Stomach (tissue), 4 donors: ENCODE measurements around the gene CCL14.

ENCODE experiments used
- EP300 ChIP-seq: sonication (generic); formaldehyde crosslinking; IDR thresholded peaks from one replicate; pipeline ENCODE4 v1.6.1; 2017; ENCODE audit warnings: antibody characterized with exemption
- POLR2A ChIP-seq, 4 donors: fragments of 450-650 bp; IDR thresholded peaks; one replicate each; pipeline ENCODE4 v1.6.1; 2016; ENCODE audit warnings: antibody characterized with exemption in 4 of 4, control low read depth in 2 of 4, mild to moderate bottlenecking in 1 of 4, moderate library complexity in 1 of 4
- POLR2AphosphoS5 ChIP-seq, 3 donors: sonication (generic); formaldehyde crosslinking; IDR thresholded peaks; one replicate each; pipeline ENCODE4 v1.6.1; 2016; ENCODE audit warnings: antibody characterized with exemption in 3 of 3
- TF ChIP-seq, protein P1 (sequence below), 7 experiments: fragments of 450-650 bp in 4 of 7; fragments of 200-600 bp in 3 of 7; sonication (generic) in 3 of 7; IDR thresholded peaks; one replicate each; pipeline ENCODE4 v1.5.1; 2016 to 2019; ENCODE audit warnings: antibody characterized with exemption in 7 of 7, control low read depth in 2 of 7, mild to moderate bottlenecking in 1 of 7

DNA sequence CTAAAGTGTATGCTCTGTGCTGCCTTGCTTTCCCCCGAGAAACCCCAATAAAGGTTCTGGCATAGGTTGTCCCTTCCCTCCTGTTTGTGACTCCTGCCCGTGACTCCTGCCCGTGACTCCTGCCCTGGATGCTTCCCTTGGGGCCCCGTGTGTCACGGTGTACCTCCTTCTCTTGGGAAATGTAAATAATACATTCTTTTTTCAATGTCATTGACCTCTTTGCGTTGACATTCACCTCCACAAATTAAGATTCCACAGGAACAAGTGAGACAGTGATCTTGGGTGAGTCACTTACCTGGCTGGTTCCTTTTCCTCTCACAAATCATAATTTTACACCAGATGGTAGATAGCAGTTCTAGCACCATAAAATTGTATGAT is 14.2 kb upstream of the CCL14 start:
- TF ChIP-seq POLR2A (IDR thresholded peaks at IDR 0.05) (no peak), EP300 (no peak), POLR2AphosphoS5 (IDR thresholded peaks at IDR 0.05) (no peak)
- TF ChIP-seq, protein P1, sequence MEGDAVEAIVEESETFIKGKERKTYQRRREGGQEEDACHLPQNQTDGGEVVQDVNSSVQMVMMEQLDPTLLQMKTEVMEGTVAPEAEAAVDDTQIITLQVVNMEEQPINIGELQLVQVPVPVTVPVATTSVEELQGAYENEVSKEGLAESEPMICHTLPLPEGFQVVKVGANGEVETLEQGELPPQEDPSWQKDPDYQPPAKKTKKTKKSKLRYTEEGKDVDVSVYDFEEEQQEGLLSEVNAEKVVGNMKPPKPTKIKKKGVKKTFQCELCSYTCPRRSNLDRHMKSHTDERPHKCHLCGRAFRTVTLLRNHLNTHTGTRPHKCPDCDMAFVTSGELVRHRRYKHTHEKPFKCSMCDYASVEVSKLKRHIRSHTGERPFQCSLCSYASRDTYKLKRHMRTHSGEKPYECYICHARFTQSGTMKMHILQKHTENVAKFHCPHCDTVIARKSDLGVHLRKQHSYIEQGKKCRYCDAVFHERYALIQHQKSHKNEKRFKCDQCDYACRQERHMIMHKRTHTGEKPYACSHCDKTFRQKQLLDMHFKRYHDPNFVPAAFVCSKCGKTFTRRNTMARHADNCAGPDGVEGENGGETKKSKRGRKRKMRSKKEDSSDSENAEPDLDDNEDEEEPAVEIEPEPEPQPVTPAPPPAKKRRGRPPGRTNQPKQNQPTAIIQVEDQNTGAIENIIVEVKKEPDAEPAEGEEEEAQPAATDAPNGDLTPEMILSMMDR (IDR thresholded peaks at IDR 0.05): no peak
